Adrenal gland (tissue), 5 donors: ENCODE data around the gene CLDN10.

ENCODE experiments used
- CTCF ChIP-seq, 6 experiments: fragments of 450-650 bp in 4 of 6; fragments of 200-600 bp in 2 of 6; sonication (generic) in 1 of 6; IDR thresholded peaks; 1 replicate in 5 of 6; 2 replicates in 1 of 6; pipeline versions ENCODE4 v1.5.1 to v1.8.0; 2016 to 2021; ENCODE audit warnings: antibody characterized with exemption in 6 of 6, mild to moderate bottlenecking in 2 of 6, moderate library complexity in 1 of 6
- POLR2A ChIP-seq, 2 donors: fragments of 450-650 bp; IDR thresholded peaks; one replicate each; pipeline ENCODE4 v1.6.1; 2017; ENCODE audit warnings: antibody characterized with exemption in 2 of 2, mild to moderate bottlenecking in 2 of 2, moderate library complexity in 1 of 2
- donor health status: DM: no; HTN: no; CAD: no.

DNA sequence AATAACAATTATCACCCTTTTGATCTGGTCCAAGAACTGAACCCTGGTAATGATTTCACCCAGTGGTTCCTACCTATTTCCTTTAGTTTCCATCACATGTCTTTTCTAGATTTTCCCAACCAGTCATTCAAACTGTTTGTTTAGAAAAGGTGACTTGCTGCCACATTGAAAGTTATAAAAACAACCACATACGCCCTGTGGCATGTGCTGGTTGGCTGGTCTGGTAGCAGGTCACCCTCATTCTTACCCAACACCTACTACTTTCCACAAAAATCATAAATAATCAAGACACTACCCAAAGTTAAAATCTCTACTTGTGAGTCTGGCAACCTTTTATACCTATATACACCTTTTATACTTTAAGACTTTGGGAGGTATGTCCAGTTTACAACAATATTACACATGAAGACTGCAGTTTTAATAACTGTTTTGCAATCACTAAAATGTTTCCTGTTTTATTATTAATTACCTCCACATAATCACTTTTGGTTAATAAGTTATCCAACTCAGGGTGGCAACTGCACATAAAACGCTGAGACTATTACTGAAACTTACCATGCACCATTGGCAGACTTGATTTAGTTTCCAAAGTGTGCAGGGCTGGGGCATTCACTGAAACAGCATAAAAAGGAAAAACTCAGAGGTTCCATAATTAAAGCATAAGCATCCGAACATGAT is 53.1 kb downstream of the CLDN10 start:
- TF ChIP-seq CTCF (IDR thresholded peaks at IDR 0.05), result no peak
- TF ChIP-seq POLR2A (IDR thresholded peaks at IDR 0.05), result no peak
